GM10266 (cell line): Measurements from ENCODE around the gene MGST2.

Experiments used
- DNase-seq: peaks from one replicate; pipeline ENCODE4 v3.0.0; 2012; ENCODE audit errors: extremely low spot score
- CTCF ChIP-seq: IDR thresholded peaks from 2 replicates; pipeline ENCODE4 v1.5.1; 2012; ENCODE audit warnings: mild to moderate bottlenecking, low read depth; ENCODE audit not compliant: control insufficient read depth, insufficient read depth; ENCODE audit errors: missing control alignments

MGST2 gene

GRCh38 chr4:139709660-139710059, 44.0 kb downstream of the MGST2 start:
- DNase-seq = no peak
- no peak for TF ChIP-seq CTCF

- no peak for DNase-seq
- no peak for TF ChIP-seq CTCF
These were observed 44.5 kb downstream of the MGST2 start for GRCh38 chr4:139710073-139710472.

- TF ChIP-seq CTCF = no peak
- no peak for DNase-seq
These were observed 45.8 kb downstream of the MGST2 start for GRCh38 chr4:139711461-139711860.

GRCh38 chr4:139712882-139713281, 47.3 kb downstream of the MGST2 start:
- TF ChIP-seq CTCF = no peak
- no peak for DNase-seq

- TF ChIP-seq CTCF = no peak
- no peak for DNase-seq
These were observed 50.2 kb downstream of the MGST2 start for GRCh38 chr4:139715746-139716391.

- no peak for DNase-seq
- no peak for TF ChIP-seq CTCF
These were observed 52.7 kb downstream of the MGST2 start for GRCh38 chr4:139718358-139718757.

GRCh38 chr4:139718833-139719232, 53.2 kb downstream of the MGST2 start:
- TF ChIP-seq CTCF = no peak
- DNase-seq = no peak
